ENCODE data around the gene ITGB1.
"Not testable (repeated sequence)": the region's sequence is repeated elsewhere in the genome, so short reads cannot be mapped to it uniquely, and the experiment has no call there.

The ITGB1 gene

DNA sequence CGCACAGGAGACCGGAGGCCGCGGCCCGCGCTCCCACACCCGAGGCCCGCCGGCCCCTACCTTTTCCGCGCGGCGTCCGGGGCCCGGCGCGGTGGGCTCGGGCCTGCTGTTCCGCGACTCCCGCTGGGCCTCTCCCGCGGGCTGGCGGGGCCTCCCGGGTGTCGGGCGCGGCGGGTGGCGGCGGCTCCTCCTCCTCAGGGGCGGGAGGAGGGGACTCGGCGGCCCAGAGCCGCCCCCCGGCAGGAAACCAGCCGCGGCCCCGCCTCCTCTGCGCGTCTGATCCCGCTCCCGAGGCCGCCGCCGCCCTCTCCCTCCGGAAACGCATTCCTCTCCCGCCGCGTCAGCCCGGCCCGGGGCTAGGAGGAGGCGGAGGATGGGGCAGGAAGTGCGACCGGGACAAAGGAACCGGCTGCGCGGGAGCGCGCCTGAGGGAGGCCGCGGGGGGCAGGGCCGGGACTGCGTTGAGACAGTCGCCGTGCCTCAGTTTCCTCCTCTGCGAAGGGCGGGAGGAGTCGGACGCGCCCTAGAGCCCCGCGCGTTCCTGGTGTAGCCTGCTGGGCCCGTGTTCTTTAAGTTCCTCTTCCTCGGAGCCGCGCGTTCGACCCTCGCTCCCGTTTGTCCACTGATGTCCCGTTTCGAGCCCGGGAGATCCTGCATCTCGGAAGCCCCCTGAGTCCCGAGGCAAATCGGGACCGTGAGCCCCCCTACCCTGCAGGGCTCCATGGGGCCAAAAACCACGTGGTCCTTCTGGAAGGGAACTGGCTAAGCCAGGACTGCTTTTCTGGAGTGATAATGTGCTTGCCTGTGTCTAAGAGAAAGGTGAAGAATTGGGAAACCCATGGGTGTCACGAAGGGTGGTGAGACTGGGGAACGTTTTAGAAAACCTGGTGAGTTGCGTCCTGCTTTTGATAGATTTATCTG lies at the start of gene ITGB1:
TSS of gene ITGB1 (minus strand) at position 146 of the 921 bp plus-strand sequence. CDS start 22,672 bp downstream, outside the sequence.
- peak; percentile 86 for DNase-seq

DNA sequence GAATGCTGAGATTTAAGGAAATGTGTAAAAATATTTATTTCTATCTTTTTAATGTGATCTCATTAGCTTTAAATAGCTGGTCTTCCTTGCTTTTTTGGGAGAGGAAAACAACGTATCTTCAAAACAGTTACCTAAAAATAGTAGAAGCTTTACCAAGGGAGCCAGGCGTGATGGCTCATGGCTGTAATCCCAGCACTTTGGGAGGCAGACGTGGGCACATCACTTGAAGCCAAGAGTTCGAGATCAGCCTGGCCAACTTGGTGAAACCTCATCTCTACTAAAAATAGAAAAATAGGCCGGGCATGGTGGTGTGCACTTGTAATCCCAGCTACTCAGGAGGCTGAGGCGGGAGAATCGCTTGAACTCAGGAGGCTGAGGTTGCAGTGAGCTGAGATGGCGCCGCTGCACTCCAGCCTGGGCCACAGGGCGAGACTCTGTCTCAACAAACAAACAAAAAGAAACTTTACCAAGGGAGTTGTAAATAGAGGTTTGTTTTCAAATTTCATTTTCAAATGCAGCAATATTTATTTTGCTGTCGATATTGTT lies 48.4 kb upstream of the ITGB1 start:
- no peak for DNase-seq

DNA sequence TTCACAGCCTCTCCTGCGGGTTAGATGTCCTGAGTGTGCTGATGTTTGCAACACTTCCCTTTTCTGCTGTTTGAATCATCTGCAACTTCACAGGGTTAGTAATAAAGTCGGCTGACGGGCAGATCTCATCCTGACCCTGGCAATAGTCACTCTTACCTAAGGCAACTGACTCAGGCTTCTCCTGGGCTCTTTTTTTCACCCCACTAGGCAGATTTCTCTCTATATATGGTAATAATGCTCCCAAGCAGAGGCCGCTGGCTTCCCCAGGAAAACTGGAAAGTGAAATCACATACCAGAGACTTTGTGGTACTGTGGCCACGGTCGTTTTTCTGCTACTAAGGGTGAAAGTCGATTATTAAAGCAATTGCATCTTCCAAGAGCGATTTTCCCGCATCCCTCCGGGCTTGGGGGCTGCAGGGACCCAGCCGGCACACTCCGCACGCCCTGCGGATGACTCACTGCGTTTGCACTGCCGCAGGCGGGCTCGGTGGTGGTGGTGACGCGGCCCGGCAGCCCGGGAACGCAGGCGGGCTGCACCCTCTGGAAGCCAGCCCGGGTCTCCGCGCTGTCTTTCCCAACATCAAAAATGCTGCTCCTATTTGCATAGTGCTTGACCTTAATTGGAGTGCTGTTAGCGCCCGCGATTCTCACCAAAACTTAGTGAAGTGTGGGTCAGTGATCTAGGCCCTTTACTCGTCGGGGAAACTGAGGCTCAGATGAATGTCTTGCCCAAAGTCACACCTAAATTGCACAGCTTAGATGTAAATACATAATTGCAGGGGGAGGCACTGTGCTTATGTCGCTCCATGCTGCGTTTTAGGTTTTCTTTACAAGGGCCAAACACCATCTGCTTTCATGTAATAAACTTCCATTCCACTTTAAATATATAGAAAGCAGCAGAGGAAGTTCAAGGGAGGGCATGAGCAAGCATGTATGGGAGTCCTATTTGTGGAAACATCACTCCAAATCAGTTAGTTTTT lies 47.6 kb upstream of the ITGB1 start:
- DNase-seq, result peak; percentile 55

DNA sequence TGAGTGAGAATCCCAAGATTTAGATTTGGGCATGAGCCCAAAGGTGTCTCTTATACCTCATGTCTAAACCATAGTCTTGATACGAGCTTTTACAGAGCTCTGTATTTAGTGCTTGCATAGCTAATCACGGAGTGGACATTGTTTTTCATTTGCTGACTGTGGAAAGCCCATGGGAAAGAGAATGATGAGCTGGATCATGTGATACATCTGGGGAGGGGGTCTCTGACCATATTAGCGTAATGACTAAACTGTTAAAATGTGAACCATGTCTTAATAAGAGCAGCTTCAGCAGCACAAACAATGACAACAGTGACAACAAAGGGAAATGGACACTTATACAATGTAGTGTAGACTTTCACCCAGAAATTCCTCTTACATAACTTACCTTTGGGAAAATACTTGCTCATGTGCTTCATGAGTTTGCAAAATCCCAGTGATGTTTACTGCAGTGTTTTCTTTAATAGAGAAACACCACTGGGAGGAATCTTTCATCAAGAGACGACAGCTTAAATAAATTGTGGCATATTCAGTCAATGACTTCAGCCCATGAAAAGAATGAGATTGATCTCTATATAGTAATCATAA lies 44.0 kb upstream of the ITGB1 start:
- DNase-seq, result no peak

DNA sequence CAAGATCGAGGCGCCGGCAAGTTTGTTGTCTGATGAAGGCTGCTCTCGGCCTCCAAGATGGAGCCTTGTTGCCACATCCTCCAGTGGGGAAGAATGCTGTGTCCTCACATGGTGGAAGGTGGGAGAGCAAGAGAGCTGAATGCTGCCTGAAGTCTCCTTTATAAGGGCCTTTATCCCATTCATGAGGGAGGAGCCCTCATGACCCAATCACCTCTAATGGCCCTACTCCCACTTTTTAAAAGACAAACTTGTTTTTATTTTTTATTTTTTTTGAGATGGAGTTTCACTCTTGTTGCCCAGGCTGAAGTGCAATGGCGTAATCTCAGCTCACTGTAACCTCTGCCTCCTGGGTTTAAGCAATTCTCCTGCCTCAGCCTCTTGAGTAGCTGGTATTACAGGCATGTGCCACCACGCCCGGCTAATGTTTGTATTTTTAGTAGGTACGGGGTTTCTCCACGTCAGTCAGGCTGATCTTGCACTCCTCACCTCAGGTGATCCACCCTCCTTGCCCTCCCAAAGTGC lies 40.1 kb upstream of the ITGB1 start:
- not testable (repeated sequence) for DNase-seq

DNA sequence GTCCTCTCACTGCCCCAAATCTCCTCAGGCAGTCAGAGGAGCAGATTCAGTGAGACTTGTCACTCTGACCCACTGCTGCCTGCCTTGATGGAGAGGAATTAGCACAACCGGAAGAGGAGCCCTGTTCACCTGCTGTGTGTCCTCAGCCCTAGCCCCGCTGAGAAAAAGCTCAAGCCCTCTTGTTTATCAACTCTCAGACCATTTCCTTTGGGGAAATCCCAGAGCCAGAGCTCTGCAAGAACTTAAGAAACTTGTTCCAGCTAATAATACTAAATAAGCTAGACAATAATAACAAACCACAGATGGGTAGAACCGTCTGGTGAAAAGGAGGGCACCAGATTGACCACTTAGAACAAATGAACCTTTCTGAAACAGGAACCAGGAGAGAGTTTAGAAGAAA lies 37.7 kb upstream of the ITGB1 start:
- no peak for DNase-seq

DNA sequence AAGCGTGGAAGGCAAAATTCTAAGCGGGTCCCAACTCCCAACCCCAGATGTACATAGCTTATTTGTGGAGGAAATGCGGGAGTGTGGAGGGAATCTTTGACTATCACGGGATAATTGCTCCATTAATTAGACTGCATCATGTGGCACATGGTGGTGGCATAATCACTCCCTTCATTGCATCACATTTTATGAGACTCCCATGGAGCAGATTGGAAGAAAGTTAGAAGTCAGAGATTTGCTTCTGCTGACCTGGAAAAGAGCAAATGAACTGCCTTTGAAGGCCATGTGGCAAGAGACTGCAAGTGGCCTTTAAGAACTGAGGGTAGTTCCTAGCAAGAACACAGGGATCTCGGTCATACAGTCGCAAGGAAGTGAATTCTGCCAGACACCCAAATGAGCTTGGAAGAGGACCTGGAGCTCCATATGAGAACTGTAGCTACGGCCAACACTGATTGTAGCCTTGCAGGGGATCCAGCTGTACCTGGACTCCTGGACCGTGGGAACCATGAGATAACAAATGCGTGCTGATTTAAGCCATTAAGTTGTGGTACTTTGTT lies 37.1 kb upstream of the ITGB1 start:
- DNase-seq, result no peak

DNA sequence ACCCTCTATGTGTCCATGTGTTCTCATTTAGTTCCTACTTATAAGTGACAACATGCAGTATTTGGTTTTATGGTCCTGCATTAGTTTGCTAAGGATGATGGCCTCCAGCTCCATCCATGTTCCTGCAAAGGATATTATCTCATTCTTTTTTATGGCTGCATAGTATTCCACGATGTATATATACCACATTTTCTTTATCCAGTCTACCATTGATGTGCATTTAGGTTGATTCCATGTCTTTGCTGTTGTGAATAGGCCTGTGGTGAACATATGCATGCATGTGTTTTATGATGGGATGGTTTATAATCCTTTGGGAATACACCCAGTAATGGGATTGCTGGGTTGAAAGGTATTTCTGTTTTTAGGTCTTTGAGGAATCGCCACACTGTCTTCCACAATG lies 36.6 kb upstream of the ITGB1 start:
- DNase-seq, result not testable (repeated sequence)

DNA sequence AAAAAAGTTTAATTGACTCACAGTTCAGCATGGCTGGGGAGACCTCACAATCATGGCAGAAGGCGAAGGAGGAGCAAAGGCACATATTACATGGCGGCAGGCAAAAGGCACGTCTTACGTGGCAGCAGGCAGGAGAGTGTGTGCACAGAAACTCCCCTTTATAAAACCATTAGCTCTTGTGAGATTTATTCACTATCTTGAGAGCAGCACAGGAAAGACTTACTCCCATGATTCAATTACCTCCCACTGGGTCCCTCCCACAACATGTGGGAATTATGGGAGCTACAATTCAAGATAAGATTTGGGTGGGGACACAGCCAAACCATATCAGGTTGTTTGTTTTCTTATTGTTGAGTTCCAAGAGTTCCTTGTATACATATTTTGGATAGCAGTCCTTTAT lies 34.3 kb upstream of the ITGB1 start:
- not testable (repeated sequence) for DNase-seq

DNA sequence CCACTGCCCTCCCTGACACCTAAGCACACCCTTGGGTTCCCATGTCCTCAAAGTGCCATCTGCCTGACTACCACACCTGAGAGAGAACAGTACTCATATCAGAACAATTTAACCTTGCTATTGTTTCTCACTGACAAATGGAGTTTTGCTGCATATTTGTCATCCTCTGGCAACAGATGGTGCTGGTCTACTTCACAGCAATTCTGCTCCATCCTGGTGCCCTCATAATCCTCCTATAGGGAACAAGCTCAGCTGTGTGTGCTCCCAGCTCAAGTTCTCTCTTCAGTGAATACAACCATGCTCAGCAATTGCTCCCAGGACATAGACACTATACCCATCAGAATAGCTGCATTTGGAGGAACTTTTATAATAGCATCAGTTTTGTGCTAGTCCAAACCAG lies 32.8 kb upstream of the ITGB1 start:
- DNase-seq, result no peak

DNA sequence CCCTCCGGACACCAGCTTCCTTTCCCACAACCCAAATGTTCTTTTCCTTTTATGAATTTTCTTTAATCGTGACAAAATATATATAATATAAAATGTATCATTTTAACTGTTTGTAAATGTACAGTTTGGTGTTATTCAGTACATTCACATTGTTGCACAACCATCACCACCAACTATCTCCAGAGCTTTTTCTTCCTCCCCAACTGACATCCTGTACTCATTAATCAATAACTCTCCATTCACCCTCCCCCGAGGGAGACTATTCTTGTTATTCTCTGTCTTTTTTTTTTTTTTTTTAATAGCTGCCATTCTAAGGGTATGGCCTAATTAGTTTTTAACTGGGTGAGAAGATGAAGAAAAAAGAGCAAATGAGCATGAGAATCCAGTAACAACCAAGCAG lies 30.6 kb upstream of the ITGB1 start:
- DNase-seq, result no peak

DNA sequence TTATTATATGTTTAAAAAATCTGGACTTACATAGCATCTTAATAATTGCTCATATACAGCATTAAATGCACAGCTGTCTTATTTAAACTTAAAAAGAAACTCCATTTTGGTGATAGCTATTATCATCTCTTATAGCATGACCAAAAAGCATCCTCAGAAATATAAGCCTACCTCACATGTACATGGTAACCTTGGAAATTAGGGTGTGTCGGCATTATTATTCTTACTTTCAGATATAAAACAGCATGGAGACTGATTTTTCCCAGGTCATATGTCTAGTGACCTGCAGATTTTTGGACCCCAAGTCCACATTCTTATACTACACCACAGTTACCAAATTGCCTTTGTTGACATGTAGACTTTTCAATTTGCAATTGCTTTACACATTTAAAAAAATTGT lies 29.1 kb upstream of the ITGB1 start:
- DNase-seq, result no peak

DNA sequence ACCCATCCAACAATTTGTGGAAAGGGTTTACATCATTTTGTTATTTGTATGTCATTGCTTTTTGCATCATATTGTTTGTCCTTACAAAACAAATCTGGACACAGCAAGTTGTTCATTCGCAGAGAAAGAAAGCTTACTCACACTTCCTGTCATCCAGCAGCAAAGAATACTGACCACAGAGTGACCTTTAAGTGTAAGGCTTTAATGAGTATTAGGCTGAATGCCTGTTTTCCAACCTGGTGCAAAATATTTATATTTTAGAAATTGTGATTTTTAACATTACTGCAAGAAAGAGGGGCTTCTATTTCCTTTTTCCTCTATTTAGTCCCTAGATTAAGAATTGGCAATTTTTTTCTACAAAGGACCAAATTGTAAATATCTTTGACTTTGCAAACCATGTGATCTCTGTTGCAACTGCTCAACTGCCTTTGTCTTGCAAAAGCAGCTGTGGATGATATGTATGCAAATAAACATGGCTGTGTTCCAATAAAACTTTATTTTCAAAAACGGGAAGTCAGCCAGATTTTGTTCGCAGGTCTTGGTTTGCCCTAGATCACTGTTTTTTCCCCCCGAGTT lies 27.8 kb upstream of the ITGB1 start:
- DNase-seq, result no peak

DNA sequence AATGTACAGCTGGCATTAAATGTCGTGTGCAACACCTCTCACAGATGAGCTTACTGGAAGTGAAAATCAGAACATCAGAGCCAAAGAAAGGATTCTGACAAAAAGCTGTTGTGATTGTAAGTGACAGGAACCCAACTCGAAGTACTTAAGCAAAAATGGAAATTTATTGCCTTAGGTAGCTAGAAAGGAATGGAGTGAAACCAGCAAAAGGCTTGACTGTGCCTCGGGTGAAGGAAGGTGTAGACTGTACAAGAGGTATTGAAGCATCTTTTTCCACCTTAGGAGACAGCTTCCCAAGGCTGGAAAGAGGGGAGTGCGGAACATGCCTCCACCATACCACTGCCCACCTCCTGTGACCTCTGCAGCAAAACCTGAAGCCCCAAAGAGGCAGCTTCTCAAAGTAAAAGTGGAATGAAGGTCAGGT lies 27.3 kb upstream of the ITGB1 start:
- no peak for DNase-seq

DNA sequence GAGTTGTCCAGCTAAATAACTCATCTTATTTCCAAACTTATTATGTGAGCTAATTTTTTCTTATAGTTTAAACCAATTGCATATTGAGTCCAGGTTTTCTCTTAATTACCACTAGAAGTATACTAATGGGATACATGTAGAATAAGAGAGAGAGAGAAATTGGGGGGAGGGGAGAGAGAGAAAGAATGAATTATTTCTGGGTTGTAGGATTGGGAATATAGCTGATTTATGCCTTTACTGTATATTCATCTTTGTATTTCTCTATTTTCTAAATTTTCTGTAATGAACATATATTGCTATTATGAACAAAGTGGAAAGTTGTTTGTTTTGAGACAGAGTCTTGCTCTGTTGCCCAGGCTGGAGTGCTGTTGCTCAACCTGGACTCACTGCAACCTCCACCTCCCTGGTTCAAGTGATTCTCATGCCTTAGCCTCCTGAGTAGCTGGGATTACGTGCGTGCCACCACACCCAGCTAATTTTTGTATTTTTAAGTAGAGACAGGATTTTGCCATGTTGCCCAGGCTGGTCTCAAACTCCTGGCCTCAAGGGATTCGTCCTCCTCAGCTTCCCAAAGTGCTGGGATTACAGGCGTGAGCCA lies 26.1 kb upstream of the ITGB1 start:
- no peak for DNase-seq

DNA sequence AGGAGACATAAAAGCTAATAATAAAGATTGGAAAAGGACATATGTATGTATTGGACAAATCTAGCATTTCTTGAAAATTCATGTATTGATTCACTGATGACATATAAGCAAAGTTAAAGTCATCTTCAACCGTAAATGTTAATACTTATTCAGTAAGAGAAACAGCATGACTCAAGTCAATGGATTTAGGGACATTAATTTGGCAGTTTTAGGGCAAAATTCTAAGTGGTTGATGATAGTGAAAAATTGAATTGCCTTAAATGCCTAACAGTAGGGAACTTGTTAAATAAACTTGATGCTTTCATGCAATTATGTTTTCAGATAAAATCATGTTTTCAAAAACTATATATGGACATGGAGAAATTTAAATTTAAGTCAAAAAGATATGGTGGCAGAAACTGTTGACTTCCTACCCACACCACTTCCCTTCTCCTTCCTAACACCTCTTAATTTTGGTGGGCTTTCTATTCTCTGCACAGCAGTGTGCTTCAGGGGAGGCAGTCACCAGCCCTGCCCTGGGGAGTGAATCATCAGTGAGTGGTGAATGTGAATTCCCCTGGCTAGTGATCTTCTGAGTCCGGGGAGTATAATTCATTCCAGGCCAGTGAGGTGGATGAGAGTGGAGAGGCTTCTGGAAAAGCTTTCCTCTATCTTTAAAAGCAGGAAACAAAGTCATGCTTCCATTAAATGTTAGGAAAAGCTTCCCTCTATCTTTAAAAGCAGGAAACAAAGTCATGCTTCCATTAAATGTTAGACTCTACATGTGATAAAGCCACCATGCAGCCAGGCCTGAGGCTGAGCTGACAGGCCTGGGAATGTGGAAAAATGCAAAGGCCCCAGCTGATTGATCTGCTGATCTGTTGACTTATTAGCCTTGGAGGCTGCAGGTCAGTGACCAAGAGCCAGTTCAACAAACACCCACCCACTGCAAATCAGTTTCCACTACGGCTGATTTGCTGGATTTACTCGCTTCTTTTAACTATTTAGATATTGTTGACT lies 25.2 kb upstream of the ITGB1 start:
- peak; percentile 34 for DNase-seq

DNA sequence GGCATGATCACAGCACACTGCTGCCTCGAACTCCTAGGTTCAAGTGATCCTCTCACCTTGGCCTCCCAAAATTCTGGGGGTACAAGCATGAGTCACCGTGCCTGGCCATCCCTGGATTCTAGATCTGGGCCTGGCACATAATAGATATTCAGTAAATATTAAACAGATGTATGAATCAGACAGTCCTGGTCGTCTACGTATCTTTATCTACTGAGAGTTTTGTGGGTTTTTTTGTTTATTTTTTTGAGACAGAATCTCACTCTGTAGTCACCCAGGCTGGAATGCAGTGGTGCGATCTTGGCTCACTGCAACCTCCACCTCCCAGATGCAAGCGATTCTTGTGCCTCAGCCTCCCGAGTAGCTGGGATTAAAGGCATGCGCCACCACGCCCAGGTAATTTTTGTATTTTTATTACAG lies 24.3 kb upstream of the ITGB1 start:
- DNase-seq, result no peak

DNA sequence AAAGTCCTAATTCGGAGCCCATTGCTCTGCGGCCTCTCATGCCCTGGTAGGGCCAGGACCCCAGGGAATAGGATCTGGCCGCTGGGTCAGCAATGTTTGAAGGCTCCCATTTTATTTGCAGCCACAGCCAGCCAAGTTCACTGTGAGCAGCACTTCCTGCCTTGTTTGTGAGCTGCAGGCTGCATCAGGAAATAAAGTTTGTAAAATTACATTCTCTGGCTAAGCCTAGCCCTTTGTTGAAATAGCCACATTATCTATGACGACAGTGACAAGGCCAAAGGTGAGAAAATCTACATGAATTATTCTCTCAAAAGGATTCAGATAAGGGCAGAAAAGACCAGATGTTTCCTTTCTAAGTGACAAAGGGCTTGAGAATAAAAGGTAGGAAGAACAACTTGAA lies 23.7 kb upstream of the ITGB1 start:
- DNase-seq, result no peak

DNA sequence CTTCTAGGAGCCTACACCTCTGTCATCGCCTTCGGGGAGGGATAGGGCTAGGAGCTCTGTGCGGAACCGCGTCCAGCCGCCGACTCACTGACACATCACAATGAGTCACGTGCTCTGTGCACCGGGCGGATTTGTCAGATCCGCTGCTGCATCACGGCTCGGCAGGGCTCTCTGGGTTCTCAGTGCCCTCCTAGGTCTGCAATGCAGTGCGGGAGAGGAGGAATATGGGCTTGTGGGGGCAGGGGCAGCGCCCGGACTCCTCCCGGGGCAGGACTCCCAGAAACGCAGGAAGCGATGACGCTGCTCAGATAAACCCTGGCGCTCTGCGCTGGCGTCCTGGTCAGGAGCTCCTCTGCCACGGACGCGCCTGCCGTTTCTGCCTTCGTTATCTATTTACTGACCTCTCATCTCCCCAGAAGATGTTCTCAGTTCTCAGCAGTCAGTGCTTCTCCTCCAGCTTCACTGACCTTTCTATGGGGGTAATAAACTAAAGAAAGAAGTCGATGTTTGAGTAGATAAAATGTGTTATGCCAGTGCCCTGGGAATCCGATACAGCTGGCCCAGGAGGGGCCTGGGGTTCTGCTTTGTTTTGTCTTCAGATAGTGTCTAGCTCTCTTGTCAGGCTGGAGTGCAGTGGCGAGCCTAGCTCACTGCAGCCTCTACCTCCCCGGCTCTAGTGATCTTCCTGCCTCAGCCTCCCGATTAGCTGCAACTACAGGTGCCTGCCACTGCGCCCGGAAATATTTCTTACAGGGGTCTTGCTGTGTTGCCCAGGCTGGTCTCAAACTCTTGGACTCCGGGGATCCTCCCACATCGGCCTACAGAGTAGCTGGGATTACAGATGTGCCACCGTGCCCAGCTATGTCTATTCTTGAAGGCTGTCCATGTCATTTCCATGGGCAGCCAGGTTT lies 22.8 kb upstream of the ITGB1 start:
- DNase-seq, result peak; percentile 90
